HUES64 (cell line): Measurements from ENCODE around the gene A1CF. TPM values are rescaled to one million over a fixed set of nuclear protein-coding genes. Genes with fewer than 3 reads are reported as not detected.
"Not testable (repeated sequence)": the region's sequence is repeated elsewhere in the genome, so short reads cannot be mapped to it uniquely, and the experiment has no call there.

Source experiments
- H3K27ac ChIP-seq: 2 replicates; pipeline ENCODE4 v1.7.0; 2013; ENCODE audit warnings: low read depth, low read length, inconsistent platforms
- H3K27me3 ChIP-seq: 2 replicates; pipeline ENCODE4 v1.6.1; 2013; ENCODE audit warnings: mild to moderate bottlenecking, low read length; ENCODE audit not compliant: insufficient read depth
- H3K36me3 ChIP-seq: 2 replicates; pipeline ENCODE4 v1.6.1; 2013; ENCODE audit warnings: mild to moderate bottlenecking, low read length; ENCODE audit not compliant: insufficient read depth
- H3K4me1 ChIP-seq: 2 replicates; pipeline ENCODE4 v1.6.1; 2013; ENCODE audit warnings: mild to moderate bottlenecking, low read length, moderate library complexity; ENCODE audit not compliant: insufficient read depth
- H3K4me3 ChIP-seq: 2 replicates; pipeline ENCODE4 v1.5.1; 2013; ENCODE audit warnings: mild to moderate bottlenecking, low read length, moderate library complexity
- H3K9ac ChIP-seq: 2 replicates; pipeline ENCODE4 v1.6.1; 2013; ENCODE audit warnings: mild to moderate bottlenecking, low read depth, low read length
- H3K9me3 ChIP-seq: 2 replicates; pipeline ENCODE4 v1.6.1; 2013; ENCODE audit warnings: low read depth, low read length; ENCODE audit not compliant: insufficient read depth
- WGBS: fragments of 150-250, 120-280 bp; methylation state at CpG from one replicate; pipeline ENCODE4 v1.1.7; 2013; ENCODE audit warnings: missing lambda C conversion rate; 5-methylcytosine and 5-hydroxymethylcytosine counted together
- polyA plus RNA-seq, 2 experiments: library from polyadenylated mRNA; stranded (reverse); fragments of 50-300 nt; gene quantifications; one replicate each; pipeline ENCODE4 v1.2.3, GENCODE V29; 2013

Gene A1CF
- not detected for polyA plus RNA-seq (2013, experiment 1 of 2)
- not detected for polyA plus RNA-seq (2013, experiment 2 of 2)

- H3K4me3 ChIP-seq, result no peak within 1 kb of the TSS
- H3K27ac ChIP-seq, result no peak within 1 kb of the TSS
- 94% methylated on average over 7 of the region's 7 CpGs for WGBS
- H3K27me3 ChIP-seq, result no peaks in the 10 kb centered on the region
- no peaks in the 10 kb centered on the region for H3K36me3 ChIP-seq
- H3K9ac ChIP-seq, result no peak within 1 kb of the TSS
- no peaks in the 10 kb centered on the region for H3K4me1 ChIP-seq
- H3K9me3 ChIP-seq, result no peaks in the 10 kb centered on the region
Observed at GRCh38 chr10:50885097-50885859, at the start of gene A1CF. Gene A1CF (minus strand): TSS chr10:50885627. CDS start chr10:50859940, 25,687 bp downstream.

- no peak overlapping the region for H3K9ac ChIP-seq
- no peaks in the 10 kb centered on the region for H3K27me3 ChIP-seq
- H3K36me3 ChIP-seq, result no peaks in the 10 kb centered on the region
- no peaks in the 10 kb centered on the region for H3K9me3 ChIP-seq
- no peak overlapping the region for H3K27ac ChIP-seq
- H3K4me1 ChIP-seq, result no peaks in the 10 kb centered on the region; the same call in 1 of the 2 replicates
- 81% methylated on average over 2 of the region's 3 CpGs for WGBS
- no peak overlapping the region for H3K4me3 ChIP-seq
Observed at GRCh38 chr10:50931948-50932431, 46.6 kb upstream of the A1CF start.

GRCh38 chr10:50929670-50930069, 44.2 kb upstream of the A1CF start:
- H3K4me1 ChIP-seq, result no peaks in the 10 kb centered on the region; the same call in 1 of the 2 replicates
- no peak overlapping the region for H3K9ac ChIP-seq
- H3K4me3 ChIP-seq, result no peak overlapping the region
- no peaks in the 10 kb centered on the region for H3K27me3 ChIP-seq
- no peaks in the 10 kb centered on the region for H3K36me3 ChIP-seq
- peaks cover 3% of the 10 kb centered on the region; the same call in 1 of the 2 replicates for H3K9me3 ChIP-seq
- no peak overlapping the region for H3K27ac ChIP-seq
- 64% methylated on average over 1 of the region's 1 CpG for WGBS

- Histone ChIP-seq H3K9ac (no peak overlapping the region), H3K36me3 (no peaks in the 10 kb centered on the region), H3K4me3 (no peak overlapping the region), H3K27ac (no peak overlapping the region), H3K9me3 (peaks cover 16% of the 10 kb centered on the region; the same call in 1 of the 2 replicates), H3K27me3 (no peaks in the 10 kb centered on the region), H3K4me1 (no peaks in the 10 kb centered on the region; the same call in 1 of the 2 replicates)
- 49% methylated on average over 2 of the region's 2 CpGs for WGBS
Observed at GRCh38 chr10:50928190-50928552, 42.7 kb upstream of the A1CF start.

- WGBS, result 96% methylated on average over 2 of the region's 2 CpGs
- Histone ChIP-seq H3K9ac (no peak overlapping the region), H3K27me3 (no peaks in the 10 kb centered on the region), H3K4me1 (no peaks in the 10 kb centered on the region; the same call in 1 of the 2 replicates), H3K36me3 (no peaks in the 10 kb centered on the region), H3K4me3 (no peak overlapping the region), H3K9me3 (peaks cover 21% of the 10 kb centered on the region; the same call in 1 of the 2 replicates), H3K27ac (no peak overlapping the region)
Observed at GRCh38 chr10:50927522-50928189, 42.2 kb upstream of the A1CF start.

GRCh38 chr10:50923471-50923870, 38.0 kb upstream of the A1CF start:
- WGBS, result 59% methylated on average over 1 of the region's 1 CpG
- H3K27ac ChIP-seq, H3K9ac ChIP-seq, H3K4me3 ChIP-seq, H3K27me3 ChIP-seq, H3K4me1 ChIP-seq, H3K36me3 ChIP-seq: not testable (repeated sequence)
- H3K9me3 ChIP-seq, result peaks cover 26% of the 10 kb centered on the region; the same call in 1 of the 2 replicates

- no peaks in the 10 kb centered on the region for H3K4me1 ChIP-seq
- no peak overlapping the region for H3K27ac ChIP-seq
- H3K4me3 ChIP-seq, result no peak overlapping the region
- peaks cover 18% of the 10 kb centered on the region; the same call in 1 of the 2 replicates for H3K9me3 ChIP-seq
- WGBS, result 88% methylated on average over 2 of the region's 3 CpGs
- no peak overlapping the region for H3K9ac ChIP-seq
- H3K27me3 ChIP-seq, result no peaks in the 10 kb centered on the region
- no peaks in the 10 kb centered on the region for H3K36me3 ChIP-seq
Observed at GRCh38 chr10:50919010-50919409, 33.6 kb upstream of the A1CF start.

GRCh38 chr10:50918529-50918928, 33.1 kb upstream of the A1CF start:
- Histone ChIP-seq H3K36me3 (no peaks in the 10 kb centered on the region), H3K9me3 (peaks cover 13% of the 10 kb centered on the region; the same call in 1 of the 2 replicates), H3K9ac (no peak overlapping the region), H3K4me3 (no peak overlapping the region), H3K27me3 (no peaks in the 10 kb centered on the region), H3K4me1 (no peaks in the 10 kb centered on the region), H3K27ac (no peak overlapping the region)

GRCh38 chr10:50917486-50917885, 32.1 kb upstream of the A1CF start:
- Histone ChIP-seq H3K4me3 (no peak overlapping the region), H3K27ac (no peak overlapping the region), H3K9me3 (0 out of 2 replicates have a peak, but pooled peaks cover 5% of the 10 kb centered on the region), H3K36me3 (no peaks in the 10 kb centered on the region), H3K27me3 (no peaks in the 10 kb centered on the region), H3K4me1 (no peaks in the 10 kb centered on the region), H3K9ac (no peak overlapping the region)

GRCh38 chr10:50909334-50910014, 24.0 kb upstream of the A1CF start:
- WGBS, result 93% methylated on average over 7 of the region's 7 CpGs

GRCh38 chr10:50908366-50908765, 22.9 kb upstream of the A1CF start:
- Histone ChIP-seq H3K36me3 (no peaks in the 10 kb centered on the region), H3K4me1 (no peaks in the 10 kb centered on the region), H3K27me3 (no peaks in the 10 kb centered on the region), H3K9ac (no peak overlapping the region), H3K9me3 (no peaks in the 10 kb centered on the region), H3K4me3 (no peak overlapping the region), H3K27ac (no peak overlapping the region)
- WGBS, result 92% methylated on average over 4 of the region's 4 CpGs

More at GRCh38 chr10:50909334-50910014, 24.0 kb upstream of the A1CF start:
- Histone ChIP-seq H3K4me1 (no peaks in the 10 kb centered on the region), H3K27me3 (no peaks in the 10 kb centered on the region), H3K9me3 (no peaks in the 10 kb centered on the region), H3K27ac (no peak overlapping the region), H3K4me3 (no peak overlapping the region), H3K9ac (no peak overlapping the region), H3K36me3 (no peaks in the 10 kb centered on the region)
